ENCODE results near the gene COL6A5.

GRCh38 chr3:130414457-130414856 is 69.0 kb downstream of the COL6A5 start:
- no peak for TF ChIP-seq SIN3A (IDR thresholded peaks at IDR 0.05; ENCODE audit: borderline replicate concordance, low read depth, low read length)
- no peak for TF ChIP-seq USF2 (IDR thresholded peaks at IDR 0.05; ENCODE audit: borderline replicate concordance, low read depth, low read length)
- TF ChIP-seq POLR2AphosphoS5 (IDR thresholded peaks at IDR 0.05; ENCODE audit: low read depth, low read length): no peak
- no peak for TF ChIP-seq FOXM1 (IDR thresholded peaks at IDR 0.05; ENCODE audit: low read depth)
- no peak for TF ChIP-seq RAD21 (IDR thresholded peaks at IDR 0.05; ENCODE audit: low read length)

All from SK-N-SH (cell line).